ENCODE data around the gene MYO3B. TPM values are rescaled to one million over a fixed set of nuclear protein-coding genes. Genes with fewer than 3 reads are reported as not detected.

Gene MYO3B
- 0.22 TPM for total RNA-seq (ENCODE audit: unreplicated experiment)
- long read RNA-seq = 0 reads

- H3K4me1 Mint-ChIP-seq (ENCODE audit: low read depth, unreplicated experiment) = peaks cover 28% of the 10 kb centered on the region
Measured at GRCh38 chr2:170177950-170178781, at the start of gene MYO3B. Gene MYO3B, plus strand, starts transcription at chr2:170178147. Its CDS starts 141 bp downstream, at chr2:170178288.

DNA sequence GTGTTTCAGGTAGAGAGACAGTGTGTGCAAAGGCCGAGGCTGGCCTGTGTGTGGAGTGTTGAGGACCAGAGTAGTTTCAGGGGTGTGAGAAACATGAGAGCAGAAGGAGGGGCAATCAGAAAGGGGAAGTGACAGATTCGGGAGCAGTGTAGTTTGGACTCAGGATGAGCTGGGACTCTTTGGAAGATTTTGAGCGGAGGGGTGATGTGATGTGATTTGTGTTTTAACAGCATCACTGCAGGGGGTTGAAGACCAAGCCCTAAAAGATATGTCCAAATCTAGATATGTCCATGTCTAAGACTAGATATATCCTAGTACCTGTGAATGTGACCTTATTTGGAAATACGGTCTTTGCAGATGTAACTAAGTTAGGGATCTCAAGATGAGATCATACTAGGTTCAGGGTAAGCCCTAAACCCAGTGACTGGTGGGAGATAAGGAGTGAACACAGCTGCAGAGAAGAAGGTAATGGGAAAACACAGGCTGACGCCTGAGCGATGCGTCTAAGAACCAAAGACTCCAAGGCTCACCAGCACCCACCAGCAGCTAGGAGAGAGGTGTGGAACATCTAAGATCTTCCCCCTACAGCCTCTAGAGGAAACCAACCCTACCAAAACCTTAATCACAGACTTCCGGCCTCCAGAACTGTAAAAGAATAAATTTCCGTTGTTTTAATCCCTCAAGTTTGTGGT is 38.5 kb upstream of the MYO3B start:
- TF ChIP-seq CTCF (IDR thresholded peaks at IDR 0.05; ENCODE audit: partially characterized antibody, unreplicated experiment) = no peak

More at GRCh38 chr2:170177950-170178781, at the start of gene MYO3B:
- Mint-ChIP-seq H3K27ac (ENCODE audit: unreplicated experiment) (peak within 1 kb of the TSS; percentile 55), H3K36me3 (ENCODE audit: unreplicated experiment) (peaks cover 5% of the 10 kb centered on the region), H3K4me3 (ENCODE audit: unreplicated experiment) (no peak within 1 kb of the TSS), H3K9me3 (ENCODE audit: unreplicated experiment) (peaks cover 3% of the 10 kb centered on the region), H3K27me3 (ENCODE audit: unreplicated experiment) (peaks cover 5% of the 10 kb centered on the region)
- TF ChIP-seq CTCF (IDR thresholded peaks at IDR 0.05; ENCODE audit: partially characterized antibody, unreplicated experiment) = no peak
- no peak for DNase-seq

DNA sequence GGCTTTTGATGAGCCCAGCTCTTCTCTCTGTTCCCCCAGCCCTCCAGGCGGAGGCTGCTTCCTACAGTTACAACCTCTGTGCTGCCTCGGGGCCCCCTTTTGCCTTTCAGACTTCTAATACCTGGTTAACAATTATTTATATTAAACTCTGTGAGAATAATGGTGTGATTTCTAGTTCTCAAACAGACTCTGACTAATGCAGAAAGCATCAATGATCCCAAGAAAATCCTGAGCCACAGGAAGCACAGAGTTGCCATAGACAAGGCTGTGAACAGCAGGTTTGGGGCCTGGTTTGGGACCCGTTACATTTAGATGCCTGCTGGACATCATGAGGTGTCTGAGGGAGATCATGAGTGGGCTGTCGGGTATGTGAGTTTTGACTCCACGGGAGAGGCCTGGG is 37.4 kb upstream of the MYO3B start:
- Mint-ChIP-seq H3K36me3 (ENCODE audit: unreplicated experiment) (no peaks in the 10 kb centered on the region), H3K4me1 (ENCODE audit: low read depth, unreplicated experiment) (peaks cover 8% of the 10 kb centered on the region), H3K27me3 (ENCODE audit: unreplicated experiment) (peaks cover 2% of the 10 kb centered on the region), H3K27ac (ENCODE audit: unreplicated experiment) (no peak overlapping the region), H3K4me3 (ENCODE audit: unreplicated experiment) (no peak overlapping the region), H3K9me3 (ENCODE audit: unreplicated experiment) (peaks cover 4% of the 10 kb centered on the region)
- no peak for DNase-seq
- TF ChIP-seq CTCF (IDR thresholded peaks at IDR 0.05; ENCODE audit: partially characterized antibody, unreplicated experiment) = no peak

More for the DNA sequence above, 38.5 kb upstream of the MYO3B start:
- H3K4me1 Mint-ChIP-seq (ENCODE audit: low read depth, unreplicated experiment) = peaks cover 8% of the 10 kb centered on the region
- H3K36me3 Mint-ChIP-seq (ENCODE audit: unreplicated experiment) = peaks cover 3% of the 10 kb centered on the region
- H3K27ac Mint-ChIP-seq (ENCODE audit: unreplicated experiment) = no peak overlapping the region
- no peak for DNase-seq
- peaks cover 4% of the 10 kb centered on the region for H3K9me3 Mint-ChIP-seq (ENCODE audit: unreplicated experiment)
- H3K4me3 Mint-ChIP-seq (ENCODE audit: unreplicated experiment) = no peak overlapping the region
- peaks cover 2% of the 10 kb centered on the region for H3K27me3 Mint-ChIP-seq (ENCODE audit: unreplicated experiment)

GRCh38 chr2:170141865-170142264 is 36.1 kb upstream of the MYO3B start:
- peaks cover 8% of the 10 kb centered on the region for H3K4me1 Mint-ChIP-seq (ENCODE audit: low read depth, unreplicated experiment)
- no peak overlapping the region for H3K4me3 Mint-ChIP-seq (ENCODE audit: unreplicated experiment)
- H3K9me3 Mint-ChIP-seq (ENCODE audit: unreplicated experiment) = peaks cover 4% of the 10 kb centered on the region
- H3K27me3 Mint-ChIP-seq (ENCODE audit: unreplicated experiment) = peaks cover 2% of the 10 kb centered on the region
- H3K36me3 Mint-ChIP-seq (ENCODE audit: unreplicated experiment) = no peaks in the 10 kb centered on the region
- no peak overlapping the region for H3K27ac Mint-ChIP-seq (ENCODE audit: unreplicated experiment)
- no peak for DNase-seq
- TF ChIP-seq CTCF (IDR thresholded peaks at IDR 0.05; ENCODE audit: partially characterized antibody, unreplicated experiment) = no peak
